ENCODE data around the gene LFNG.

LFNG gene

GRCh38 chr7:2566348-2566889 lies 46.8 kb downstream of the LFNG start:
- no peak for DNase-seq (ENCODE audit: low read depth)
- H3K4me3 ChIP-seq (ENCODE audit: low read length) = no peak overlapping the region
- no peak for TF ChIP-seq CTCF (conservative IDR thresholded peaks at IDR 0.05; ENCODE audit: low read depth, low read length)

DNA sequence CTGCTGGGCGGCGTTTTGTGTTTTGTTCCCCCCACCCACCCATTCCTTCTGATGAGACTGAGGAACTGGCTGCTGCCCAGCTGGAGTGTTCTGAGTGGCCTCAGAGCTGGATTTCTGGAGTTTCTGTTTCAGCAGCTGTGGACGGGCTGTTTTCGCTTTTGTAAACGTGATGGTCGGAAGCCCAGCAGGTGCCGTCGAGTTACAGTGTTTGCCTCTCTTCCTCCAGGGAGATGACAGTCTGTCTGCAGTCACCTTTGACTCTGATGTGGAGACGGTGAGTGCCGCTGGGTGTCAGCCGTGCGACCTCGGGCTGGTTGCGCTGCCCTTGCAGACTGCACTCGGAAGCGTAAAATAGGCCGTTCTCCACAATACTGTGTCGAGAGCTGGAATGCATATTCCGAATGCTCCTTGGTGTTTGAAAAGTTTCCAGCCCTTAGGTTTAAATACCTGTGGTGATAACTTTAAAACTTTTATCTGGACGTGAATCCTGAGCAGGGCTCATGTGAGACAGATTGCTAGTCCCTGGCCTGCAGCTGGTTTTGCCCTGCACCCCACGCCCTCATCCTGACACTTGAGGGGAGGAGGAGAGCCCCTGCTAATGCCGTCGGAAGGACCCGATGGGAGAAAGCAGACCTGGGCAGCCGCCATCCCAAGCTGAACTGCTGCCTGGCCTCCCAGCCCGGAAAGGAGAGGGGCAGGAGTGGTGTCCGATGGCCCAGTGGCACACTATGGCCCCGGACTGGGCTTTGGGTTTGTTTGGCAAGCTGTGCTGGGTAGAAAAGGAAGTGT lies 47.5 kb downstream of the LFNG start:
- DNase-seq (ENCODE audit: low read depth) = no peak
- TF ChIP-seq CTCF (conservative IDR thresholded peaks at IDR 0.05; ENCODE audit: low read depth, low read length) = no peak
- no peak overlapping the region for H3K4me3 ChIP-seq (ENCODE audit: low read length)

- no peak for DNase-seq (ENCODE audit: low read depth)
- H3K4me3 ChIP-seq (ENCODE audit: low read length) = no peak overlapping the region
- TF ChIP-seq CTCF (conservative IDR thresholded peaks at IDR 0.05; ENCODE audit: low read depth, low read length) = peak; percentile 66
These were observed 48.2 kb downstream of the LFNG start for GRCh38 chr7:2567679-2568278.

DNA sequence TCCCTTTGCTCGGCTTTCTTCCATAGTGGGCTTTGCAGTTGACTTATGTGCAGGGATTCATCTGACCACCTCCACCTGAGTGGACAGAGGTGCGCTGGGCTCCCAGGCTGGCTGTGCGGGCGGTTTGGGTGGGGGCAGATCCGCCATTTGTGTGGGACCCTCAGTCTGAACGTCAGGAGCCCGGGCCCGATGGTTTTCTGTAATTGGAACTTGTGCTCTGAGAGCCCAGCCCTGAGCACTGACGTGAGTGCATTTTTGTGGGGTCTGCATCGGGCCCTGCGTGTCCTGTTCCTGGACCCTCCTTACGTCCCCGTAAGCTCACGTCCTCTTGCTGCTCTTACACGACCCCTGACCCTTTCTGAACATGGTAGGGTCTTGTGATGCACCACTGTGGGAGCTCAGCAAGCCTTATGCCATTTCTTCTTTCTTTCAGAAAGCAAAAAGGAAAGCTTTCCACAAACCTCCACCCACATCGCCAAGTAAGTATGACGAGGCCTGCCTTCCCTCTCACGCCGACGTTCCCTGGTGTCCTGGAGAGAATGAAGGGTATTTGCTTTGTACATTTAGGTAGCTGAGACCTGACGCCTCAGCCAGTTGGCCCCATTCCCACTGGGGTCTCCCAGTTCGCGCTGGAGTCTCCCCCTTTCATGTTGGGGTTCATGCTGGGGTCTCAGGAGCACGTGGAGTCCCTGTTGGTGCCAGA lies 49.1 kb downstream of the LFNG start:
- TF ChIP-seq CTCF (conservative IDR thresholded peaks at IDR 0.05; ENCODE audit: low read depth, low read length) = no peak
- DNase-seq (ENCODE audit: low read depth) = no peak
- H3K4me3 ChIP-seq (ENCODE audit: low read length) = no peak overlapping the region

GRCh38 chr7:2569421-2569820 lies 49.8 kb downstream of the LFNG start:
- no peak for DNase-seq (ENCODE audit: low read depth)
- H3K4me3 ChIP-seq (ENCODE audit: low read length) = no peak overlapping the region
- TF ChIP-seq CTCF (conservative IDR thresholded peaks at IDR 0.05; ENCODE audit: low read depth, low read length) = no peak

DNA sequence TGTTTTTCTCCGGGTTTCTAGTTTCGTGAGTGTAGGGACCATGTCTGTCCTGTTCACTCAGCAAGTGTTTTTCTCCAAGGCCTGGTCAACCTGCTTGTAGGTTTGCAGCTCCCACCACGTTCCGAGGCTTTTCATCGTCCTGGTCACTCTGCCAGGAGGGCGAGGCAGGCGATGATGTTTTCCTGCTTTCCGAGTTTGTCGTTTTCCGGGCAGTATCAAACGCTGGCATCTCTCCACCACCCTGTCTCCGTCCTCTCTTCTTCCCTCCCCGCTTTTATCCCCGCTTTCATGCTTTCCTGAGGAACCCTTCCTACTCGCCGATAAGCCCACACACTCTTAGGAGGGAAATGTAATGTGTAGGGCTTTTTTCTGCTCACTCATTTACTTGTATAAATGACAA lies 50.4 kb downstream of the LFNG start:
- TF ChIP-seq CTCF (conservative IDR thresholded peaks at IDR 0.05; ENCODE audit: low read depth, low read length) = no peak
- DNase-seq (ENCODE audit: low read depth) = no peak
- no peak overlapping the region for H3K4me3 ChIP-seq (ENCODE audit: low read length)
